NCI-H1092 treated with DMSO at 0.1 percent for 48 hours (cell line): Measurements from ENCODE around the gene CEP97.
A peak's percentile ranks its signal among the peaks of the same experiment; 100 is the strongest.
"Not testable (repeated sequence)": the region's sequence is repeated elsewhere in the genome, so short reads cannot be mapped to it uniquely, and the experiment has no call there.

ENCODE experiments used
- DNase-seq: peaks from one replicate; lab custom pipeline; 2025; lab: John Stamatoyannopoulos, UW

The CEP97 gene

GRCh38 chr3:101762041-101762646 lies 37.7 kb downstream of the CEP97 start:
- DNase-seq = no peak

- DNase-seq = not testable (repeated sequence)
Measured at GRCh38 chr3:101777745-101778281, 53.4 kb downstream of the CEP97 start.

- DNase-seq = peak; percentile 33
Measured at GRCh38 chr3:101778385-101779046, 54.1 kb downstream of the CEP97 start.

- peak; percentile 84 for DNase-seq
Measured at GRCh38 chr3:101779047-101779821, 54.8 kb downstream of the CEP97 start, which contains the start of gene NXPE3. Gene NXPE3 (plus strand): TSS chr3:101779211. CDS start chr3:101785597, 6,386 bp downstream.

- DNase-seq = peak; percentile 50
Measured at GRCh38 chr3:101779822-101780381, 55.5 kb downstream of the CEP97 start.

- no peak for DNase-seq
Measured at GRCh38 chr3:101780661-101781060, 56.2 kb downstream of the CEP97 start.

- DNase-seq = no peak
Measured at GRCh38 chr3:101781166-101781565, 56.8 kb downstream of the CEP97 start.

- DNase-seq = no peak
Measured at GRCh38 chr3:101784855-101785613, 60.6 kb downstream of the CEP97 start.

- no peak for DNase-seq
Measured at GRCh38 chr3:101791778-101792177, 67.4 kb downstream of the CEP97 start.

- no peak for DNase-seq
Measured at GRCh38 chr3:101796077-101796680, 71.8 kb downstream of the CEP97 start.

- no peak for DNase-seq
Measured at GRCh38 chr3:101801174-101801573, 76.8 kb downstream of the CEP97 start.

GRCh38 chr3:101802179-101802578 lies 77.8 kb downstream of the CEP97 start:
- DNase-seq = no peak

GRCh38 chr3:101803173-101803782 lies 78.9 kb downstream of the CEP97 start:
- DNase-seq = peak; percentile 68

GRCh38 chr3:101803939-101804338 lies 79.5 kb downstream of the CEP97 start:
- no peak for DNase-seq

GRCh38 chr3:101806491-101806890 lies 82.1 kb downstream of the CEP97 start:
- no peak for DNase-seq

- DNase-seq = no peak
Measured at GRCh38 chr3:101807888-101808287, 83.5 kb downstream of the CEP97 start.

- peak; percentile 18 for DNase-seq
Measured at GRCh38 chr3:101809178-101810021, 85.0 kb downstream of the CEP97 start.

GRCh38 chr3:101810022-101810418 lies 85.6 kb downstream of the CEP97 start:
- peak; percentile 3 for DNase-seq

- DNase-seq = no peak
Measured at GRCh38 chr3:101811875-101812274, 87.5 kb downstream of the CEP97 start.

GRCh38 chr3:101812895-101813294 lies 88.5 kb downstream of the CEP97 start:
- DNase-seq = no peak
